Endothelial cell of umbilical vein (primary cell): ENCODE measurements around the gene MBOAT2. TPM values are rescaled to one million over a fixed set of nuclear protein-coding genes. Genes with fewer than 3 reads are reported as not detected.

Experiments
- BruUV-seq: library from RNA; stranded (reverse); fragments of 400-500 nt; replicated peaks from 2 replicates; lab custom pipeline; 2021; lab: Mats Ljungman, UMichigan
- CTCF ChIA-PET: fragments of 300-600, 350-600 bp; sonication (Branson Sonifier 250); formaldehyde crosslinking; loops from one replicate; lab custom pipeline; 2021; ENCODE audit warnings: antibody characterized with exemption, inconsistent platforms; lab: Charles Lee
- POLR2A ChIA-PET: fragments of 300-600, 350-600 bp; sonication (Branson Sonifier 250); formaldehyde crosslinking; loops from one replicate; lab custom pipeline; 2021; ENCODE audit warnings: antibody characterized with exemption, inconsistent platforms; lab: Charles Lee
- DNase-seq: peaks from one replicate; pipeline ENCODE4 v3.0.0-alpha.2; 2011; ENCODE audit warnings: low read depth, low spot score
- FAIRE-seq: peaks from 2 replicates; lab custom pipeline; 2011; peaks lifted over from hg19 to GRCh38; lab: Jason Lieb, UNC
- H2AFZ ChIP-seq: 2 replicates; pipeline ENCODE4 v1.6.0; 2012; ENCODE audit warnings: low read depth, low read length, control low read depth, inconsistent platforms
- H3K27ac ChIP-seq: 2 replicates; pipeline ENCODE4 v1.5.1; 2011; ENCODE audit warnings: low read depth, mild to moderate bottlenecking, control low read depth, low read length, moderate library complexity; ENCODE audit not compliant: insufficient read depth
- H3K27me3 ChIP-seq, 2 experiments: 2 replicates each; pipeline versions ENCODE4 v1.6.0 to v1.6.1; 2011; ENCODE audit warnings: low read length in 2 of 2, mixed read lengths in 1 of 2; ENCODE audit not compliant: control insufficient read depth in 2 of 2, insufficient read depth in 2 of 2
- H3K36me3 ChIP-seq, 2 experiments: 2 replicates in 1 of 2; 3 replicates in 1 of 2; pipeline ENCODE4 v1.5.1; 2011; ENCODE audit warnings: low read length in 2 of 2, mild to moderate bottlenecking in 1 of 2, moderate library complexity in 1 of 2; ENCODE audit not compliant: control insufficient read depth in 2 of 2, insufficient read depth in 2 of 2; ENCODE audit errors: extremely low read depth in 1 of 2
- H3K4me1 ChIP-seq: 3 replicates; pipeline ENCODE4 v1.5.1; 2011; ENCODE audit warnings: mild to moderate bottlenecking, low read length; ENCODE audit not compliant: control insufficient read depth, insufficient read depth; ENCODE audit errors: extremely low read depth
- H3K4me2 ChIP-seq: 2 replicates; pipeline ENCODE4 v1.6.1; 2011; ENCODE audit warnings: low read length, control low read depth, mixed read lengths; ENCODE audit not compliant: insufficient read depth
- H3K4me3 ChIP-seq, 3 experiments: fragments of 200-600 bp in 1 of 3; sonication (generic), shearing (Covaris generic) in 1 of 3; replicated peaks in 1 of 3; 2 replicates each; pipeline ENCODE4 v1.5.1; 2011 to 2016; ENCODE audit warnings: control low read depth in 3 of 3, low read length in 3 of 3, mild to moderate bottlenecking in 2 of 3, inconsistent platforms in 1 of 3, low read depth in 1 of 3, moderate library complexity in 1 of 3; ENCODE audit not compliant: insufficient read depth in 1 of 3
- H3K79me2 ChIP-seq: 2 replicates; pipeline ENCODE4 v1.6.0; 2012; ENCODE audit warnings: low read length, inconsistent platforms; ENCODE audit not compliant: control insufficient read depth, insufficient read depth
- H3K9ac ChIP-seq: replicated peaks from 2 replicates; pipeline ENCODE3; 2011; ENCODE audit warnings: low read length, control low read depth; ENCODE audit not compliant: insufficient read depth; ENCODE audit errors: extremely low read depth
- H3K9me1 ChIP-seq: replicated peaks from 3 replicates; pipeline ENCODE4 v1.6.0; 2011; ENCODE audit warnings: mild to moderate bottlenecking, low read length; ENCODE audit not compliant: control insufficient read depth, insufficient read depth; ENCODE audit errors: extremely low read depth
- H3K9me3 ChIP-seq: replicated peaks from 2 replicates; pipeline ENCODE4 v1.5.1; 2012; ENCODE audit warnings: low read length, inconsistent platforms; ENCODE audit not compliant: control insufficient read depth, insufficient read depth
- H4K20me1 ChIP-seq: replicated peaks from 2 replicates; pipeline ENCODE3; 2011; ENCODE audit warnings: mild to moderate bottlenecking, low read length; ENCODE audit not compliant: control insufficient read depth, insufficient read depth; ENCODE audit errors: extremely low read depth
- CTCF ChIP-seq, 2 donors: IDR thresholded peaks; 1 replicate in 1 of 2; 2 replicates in 1 of 2; pipeline ENCODE4 v1.5.1; 2011; ENCODE audit warnings: low read length in 2 of 2, mild to moderate bottlenecking in 2 of 2, moderate library complexity in 2 of 2, control low read depth in 1 of 2, inconsistent platforms in 1 of 2, low read depth in 1 of 2; ENCODE audit not compliant: insufficient read depth in 1 of 2; ENCODE audit errors: extremely low read depth in 1 of 2
- EZH2 ChIP-seq: IDR thresholded peaks from 2 replicates; pipeline ENCODE4 v1.6.1; 2012; ENCODE audit warnings: borderline replicate concordance, low read depth, mild to moderate bottlenecking, moderate library complexity, low read length, inconsistent platforms; ENCODE audit not compliant: severe bottlenecking
- FOS ChIP-seq: IDR thresholded peaks from 2 replicates; pipeline ENCODE4 v1.6.1; 2011; ENCODE audit warnings: mild to moderate bottlenecking, low read length, moderate library complexity, borderline replicate concordance; ENCODE audit not compliant: insufficient read depth
- GATA2 ChIP-seq: IDR thresholded peaks from 2 replicates; pipeline ENCODE4 v1.7.0; 2011; ENCODE audit warnings: low read depth, mild to moderate bottlenecking, moderate library complexity, mixed read lengths, low read length; ENCODE audit not compliant: insufficient read length, insufficient read depth
- JUN ChIP-seq: IDR thresholded peaks from 2 replicates; pipeline ENCODE4 v1.6.1; 2011; ENCODE audit warnings: borderline replicate concordance, low read depth; ENCODE audit not compliant: insufficient read length, insufficient read depth
- MAX ChIP-seq: IDR thresholded peaks from 2 replicates; pipeline ENCODE4 v1.6.1; 2011; ENCODE audit not compliant: insufficient read depth, insufficient read length
- MYC ChIP-seq: IDR thresholded peaks from one replicate; pipeline ENCODE4 v1.6.1; 2011; ENCODE audit warnings: mild to moderate bottlenecking, low read depth, low read length
- POLR2A ChIP-seq: IDR thresholded peaks from 2 replicates; pipeline ENCODE4 v1.6.1; 2012; ENCODE audit warnings: low read depth, mild to moderate bottlenecking, control low read depth, low read length
- POLR2AphosphoS5 ChIP-seq: IDR thresholded peaks from 2 replicates; pipeline ENCODE4 v1.6.1; 2012; ENCODE audit warnings: low read depth, mild to moderate bottlenecking, control low read depth, low read length, moderate library complexity; ENCODE audit not compliant: insufficient read depth
- dilution Hi-C: fragments of 300-500 bp; cut with MboI; formaldehyde crosslinking; loops from one replicate; pipeline ENCODE4 v1.15.0; 2019; ENCODE audit warnings: low sequenced_read_pairs; ENCODE audit not compliant: extremely low pct_ligation_motif_present
- intact Hi-C: fragments of 100-400 bp; cut with micrococcal nuclease; formaldehyde crosslinking; loops from one replicate; pipeline ENCODE4 v1.10.0; 2022
- polyA plus RNA-seq, 4 experiments: library from polyadenylated mRNA; depleted of rRNA in 3 of 4; stranded (reverse) in 3 of 4; unstranded in 1 of 4; fragments of >200 nt; gene quantifications; 2 replicates each; pipeline versions ENCODE4 v1.2.1 to v1.2.3, GENCODE V29; 2011 to 2012; ENCODE audit warnings: missing spikeins in 1 of 4
- total RNA-seq: library from RNA; stranded (reverse); gene quantifications from 2 replicates; pipeline ENCODE4 v1.2.3, GENCODE V29; 2021

The MBOAT2 gene
- total and polyA plus RNA-seq, 2 donors (not counting 3 experiments of a cell fraction or from before 2014, with no cell fraction given), result 10.9 to 22.1 TPM

GRCh38 chr2:8999797-9000196 lies 3.7 kb downstream of the MBOAT2 start:
- no peak for FAIRE-seq
- H3K4me1 ChIP-seq, result peaks cover 8% of the 10 kb centered on the region
- peaks cover 2% of the 10 kb centered on the region for H3K79me2 ChIP-seq
- no peak overlapping the region for H3K9ac ChIP-seq
- no peaks in the 10 kb centered on the region for H3K36me3 ChIP-seq
- H3K4me2 ChIP-seq, result no peak overlapping the region
- no peaks in the 10 kb centered on the region for H4K20me1 ChIP-seq
- POLR2A ChIA-PET, result no interaction called here
- H3K9me1 ChIP-seq, result no peaks in the 10 kb centered on the region
- CTCF ChIA-PET, result no interaction called here
- no peaks in the 10 kb centered on the region for H3K9me3 ChIP-seq
- dilution Hi-C loops, result no loop called here
- H3K27ac ChIP-seq, result no peak overlapping the region
- no peak for DNase-seq
- no peak for TF ChIP-seq POLR2AphosphoS5
- no peak for TF ChIP-seq POLR2A
- no peak for TF ChIP-seq JUN
- TF ChIP-seq MYC, result no peak
- no peak for TF ChIP-seq MAX
- BruUV-seq, result no TSS peak
- no peak overlapping the region for H3K4me3 ChIP-seq
- intact Hi-C loops, result loop anchor here (5.0 kb wide), 2 partner anchors 108 to 127 kb away; no protein-coding TSS in a partner anchor
- H3K27me3 ChIP-seq, result no peaks in the 10 kb centered on the region
- H2AFZ ChIP-seq, result no peak overlapping the region

- no TSS peak for BruUV-seq
- no peak for TF ChIP-seq CTCF (IDR thresholded peaks at IDR 0.05; ENCODE audit: extremely low read depth in 1 of 2, insufficient read depth in 1 of 2, low read depth in 1 of 2, low read length in 2 of 2)
- no peak for TF ChIP-seq FOS
- no peak for TF ChIP-seq EZH2
- TF ChIP-seq JUN, result no peak
- no peak for TF ChIP-seq POLR2A
- no peak for TF ChIP-seq MAX
- no peak for TF ChIP-seq MYC
- no peak for TF ChIP-seq POLR2AphosphoS5
- no peak for TF ChIP-seq GATA2
- Histone ChIP-seq H3K9ac (no peak overlapping the region), H3K27me3 (no peaks in the 10 kb centered on the region), H3K4me3 (no peak overlapping the region), H3K27ac (no peak overlapping the region), H4K20me1 (no peaks in the 10 kb centered on the region), H3K9me3 (no peaks in the 10 kb centered on the region), H3K4me1 (peaks cover 2% of the 10 kb centered on the region), H3K36me3 (no peaks in the 10 kb centered on the region), H3K9me1 (no peaks in the 10 kb centered on the region), H3K79me2 (peaks cover 2% of the 10 kb centered on the region), H2AFZ (no peak overlapping the region), H3K4me2 (no peak overlapping the region)
- FAIRE-seq (no peak), DNase-seq (no peak)
- POLR2A ChIA-PET, result no interaction called here
- CTCF ChIA-PET, result no interaction called here
- intact Hi-C loops (no loop called here), dilution Hi-C loops (no loop called here)
Measured at GRCh38 chr2:8999102-8999446, 4.4 kb downstream of the MBOAT2 start.
